Naive thymus-derived CD8-positive, alpha-beta T cell (primary cell): ENCODE measurements around the gene TRIM24. TPM values are rescaled to one million over a fixed set of nuclear protein-coding genes. Genes with fewer than 3 reads are reported as not detected.
"Not testable (repeated sequence)": the region's sequence is repeated elsewhere in the genome, so short reads cannot be mapped to it uniquely, and the experiment has no call there.

Experiments used
- ATAC-seq, 2 donors: fragments of 150-1000 bp; cut with Tn5 transposase in 1 of 2; sonication (Bioruptor Pico), chemical (Tn5 transposase) in 1 of 2; 1 replicate in 1 of 2; 2 replicates in 1 of 2; pipeline ENCODE4 v1.10.0; 2021; ENCODE audit warnings: mild to moderate bottlenecking in 2 of 2, moderate library complexity in 2 of 2
- POLR2A ChIA-PET: fragments of 350-600 bp; sonication (Branson Sonifier 250); formaldehyde crosslinking; loops from one replicate; lab custom pipeline; 2021; ENCODE audit warnings: antibody characterized with exemption; lab: Charles Lee
- DNase-seq, 10 donors: peaks; one replicate each; pipeline versions ENCODE4 v3.0.0 to v3.0.0-alpha.2; 2020 to 2022
- H3K27ac Mint-ChIP-seq, 10 donors: one replicate each; pipeline ENCODE4 v1.8.0; 2020 to 2022; ENCODE audit warnings: mild to moderate bottlenecking in 10 of 10, mixed read lengths in 10 of 10, moderate library complexity in 4 of 10, inconsistent platforms in 1 of 10
- H3K27me3 Mint-ChIP-seq, 5 donors: one replicate each; pipeline ENCODE4 v1.8.0; 2021 to 2022; ENCODE audit warnings: mixed read lengths in 5 of 5
- H3K36me3 Mint-ChIP-seq, 3 donors: one replicate each; pipeline ENCODE4 v1.8.0; 2020 to 2022; ENCODE audit warnings: mixed read lengths in 3 of 3, mild to moderate bottlenecking in 2 of 3, inconsistent platforms in 1 of 3
- H3K4me1 Mint-ChIP-seq, 4 donors: one replicate each; pipeline ENCODE4 v1.8.0; 2021 to 2022; ENCODE audit warnings: mixed read lengths in 4 of 4
- H3K4me3 Mint-ChIP-seq, 10 donors: one replicate each; pipeline ENCODE4 v1.8.0; 2020 to 2022; ENCODE audit warnings: mild to moderate bottlenecking in 10 of 10, mixed read lengths in 10 of 10, moderate library complexity in 6 of 10, inconsistent platforms in 1 of 10
- H3K9me3 Mint-ChIP-seq, 9 donors: one replicate each; pipeline ENCODE4 v1.8.0; 2020 to 2022; ENCODE audit warnings: mixed read lengths in 9 of 9, mild to moderate bottlenecking in 3 of 9, inconsistent platforms in 1 of 9, moderate library complexity in 1 of 9
- polyA plus RNA-seq, 3 donors: library from polyadenylated mRNA; unstranded; fragments of 300-500 nt; fragmentation: Illumina TruSeq; gene quantifications; one replicate each; pipeline ENCODE4 v1.2.3, GENCODE V29; 2021
- total RNA-seq, 8 experiments: library from RNA in 2 of 8; stranded (reverse) in 2 of 8; gene quantifications; one replicate each; pipeline ENCODE4 v1.2.3 and lab custom pipeline; 2021 to 2026

TRIM24 gene
- total and polyA plus RNA-seq, 5 experiments from 2014 or later = 5.8 to 24.0 (median 12.2) TPM

DNA sequence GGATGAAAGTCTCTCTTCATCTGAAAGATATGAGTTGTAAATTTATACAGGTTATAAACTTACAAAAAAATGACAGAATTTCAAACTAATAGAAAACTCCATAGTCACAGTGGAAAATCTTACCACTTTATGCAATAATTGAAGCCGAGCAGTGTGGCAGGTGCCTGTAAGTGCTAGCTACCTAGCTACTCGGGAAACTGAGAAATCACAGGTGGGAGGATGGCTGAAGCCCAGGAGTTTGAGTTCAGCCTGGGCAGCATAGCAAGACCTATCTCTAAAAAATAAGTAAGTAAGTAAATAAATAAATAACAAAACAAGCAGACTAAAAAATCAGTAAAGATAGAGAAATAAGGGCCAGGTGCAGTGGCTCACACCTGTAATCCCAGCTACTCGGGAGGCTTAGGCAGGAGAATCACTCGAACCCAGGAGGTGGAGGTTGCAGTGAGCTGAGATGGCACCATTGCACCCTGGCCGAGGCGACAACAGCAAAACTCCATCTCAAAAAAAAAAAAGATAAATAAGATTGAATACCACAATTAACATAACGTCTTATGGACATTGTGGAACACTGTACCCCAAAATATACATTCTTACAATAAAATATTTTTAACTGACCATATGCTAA lies 61.9 kb downstream of the TRIM24 start:
- Mint-ChIP-seq H3K27ac (peak overlapping the region in 1 of 10 donors; percentile 71), H3K4me1 (peaks cover 0 to 2% (median 0%) of the 10 kb centered on the region in 4 donors), H3K4me3 (no peak overlapping the region), H3K9me3 (peaks cover 0 to 48% (median 16%) of the 10 kb centered on the region in 9 donors), H3K36me3 (peaks cover 53 to 81% (median 81%) of the 10 kb centered on the region in 3 donors), H3K27me3 (no peaks in the 10 kb centered on the region)
- ATAC-seq (no peak), DNase-seq (no peak)
- POLR2A ChIA-PET = no interaction called here

DNA sequence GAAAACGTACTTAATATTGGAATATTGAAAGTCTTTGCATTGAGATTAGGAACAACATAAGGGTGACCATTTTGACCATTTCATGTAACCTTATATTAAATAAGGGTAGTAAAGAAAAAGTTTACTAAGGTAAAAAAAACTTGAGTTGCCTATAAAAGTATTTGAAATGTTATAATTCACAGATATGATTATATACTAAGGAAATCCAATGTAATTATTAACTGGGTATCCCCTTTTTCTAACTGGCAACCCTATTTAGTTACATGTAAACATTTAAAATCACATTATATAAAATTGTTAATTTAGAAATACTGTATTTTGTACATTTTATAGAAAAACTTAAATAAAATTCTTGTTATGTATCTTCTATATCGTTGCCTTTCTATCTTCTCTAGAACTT lies 64.2 kb downstream of the TRIM24 start:
- Mint-ChIP-seq H3K27me3 (no peaks in the 10 kb centered on the region), H3K4me3 (no peak overlapping the region), H3K36me3 (peaks cover 65 to 87% (median 82%) of the 10 kb centered on the region in 3 donors), H3K27ac (no peak overlapping the region), H3K9me3 (peaks cover 7 to 69% (median 19%) of the 10 kb centered on the region in 9 donors), H3K4me1 (no peaks in the 10 kb centered on the region)
- POLR2A ChIA-PET = no interaction called here
- DNase-seq (no peak), ATAC-seq (no peak)

GRCh38 chr7:138525757-138526156 lies 65.7 kb downstream of the TRIM24 start:
- no peak overlapping the region for H3K27ac Mint-ChIP-seq
- H3K4me3 Mint-ChIP-seq = no peak overlapping the region
- POLR2A ChIA-PET = no interaction called here
- peaks cover 69 to 86% (median 80%) of the 10 kb centered on the region in 3 donors for H3K36me3 Mint-ChIP-seq
- ATAC-seq = no peak
- no peaks in the 10 kb centered on the region for H3K4me1 Mint-ChIP-seq
- peaks cover 7 to 77% (median 23%) of the 10 kb centered on the region in 9 donors for H3K9me3 Mint-ChIP-seq
- DNase-seq = no peak
- no peaks in the 10 kb centered on the region for H3K27me3 Mint-ChIP-seq

DNA sequence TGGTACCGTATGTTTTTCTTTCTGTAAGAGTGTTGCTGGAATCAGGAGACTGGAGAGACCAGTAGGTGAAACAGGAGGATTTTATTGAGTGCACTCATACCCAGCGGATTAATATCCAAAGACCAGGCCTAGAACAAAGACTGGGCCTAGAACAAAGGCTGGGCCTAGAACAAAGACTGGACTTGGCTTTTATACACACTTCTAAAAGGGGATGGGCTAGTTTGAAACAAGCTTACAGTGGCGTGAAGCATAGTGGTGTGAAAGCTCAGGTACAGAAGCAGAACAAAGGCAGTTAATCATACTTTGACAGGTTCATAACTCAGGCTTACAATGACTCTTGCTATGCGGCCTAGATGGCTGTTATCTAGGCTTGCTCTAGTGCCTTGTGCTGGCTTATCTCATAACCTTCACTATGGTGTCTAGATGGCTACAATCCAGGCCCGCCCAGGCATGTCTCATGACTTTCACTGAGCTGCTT lies 67.7 kb downstream of the TRIM24 start:
- POLR2A ChIA-PET = no interaction called here
- peaks cover 53 to 81% (median 74%) of the 10 kb centered on the region in 3 donors for H3K36me3 Mint-ChIP-seq
- ATAC-seq = no peak
- peak in 1 of 10 donors; percentile 0 for DNase-seq
- H3K4me3 Mint-ChIP-seq = no peak overlapping the region
- peaks cover 0 to 2% (median under 1%) of the 10 kb centered on the region in 4 donors for H3K4me1 Mint-ChIP-seq
- peaks cover 7 to 67% (median 23%) of the 10 kb centered on the region in 9 donors for H3K9me3 Mint-ChIP-seq
- peak overlapping the region in 1 of 10 donors; percentile 25 for H3K27ac Mint-ChIP-seq
- H3K27me3 Mint-ChIP-seq = no peaks in the 10 kb centered on the region

- H3K9me3 Mint-ChIP-seq = peaks cover 0 to 22% (median 5%) of the 10 kb centered on the region in 9 donors
- POLR2A ChIA-PET, H3K4me3 Mint-ChIP-seq, H3K27me3 Mint-ChIP-seq, H3K27ac Mint-ChIP-seq, ATAC-seq, DNase-seq: not testable (repeated sequence)
- peaks cover 39 to 90% (median 83%) of the 10 kb centered on the region in 3 donors for H3K36me3 Mint-ChIP-seq
- peaks cover 5 to 22% (median 15%) of the 10 kb centered on the region in 4 donors for H3K4me1 Mint-ChIP-seq
These were observed 76.8 kb downstream of the TRIM24 start for GRCh38 chr7:138536833-138537232.

DNA sequence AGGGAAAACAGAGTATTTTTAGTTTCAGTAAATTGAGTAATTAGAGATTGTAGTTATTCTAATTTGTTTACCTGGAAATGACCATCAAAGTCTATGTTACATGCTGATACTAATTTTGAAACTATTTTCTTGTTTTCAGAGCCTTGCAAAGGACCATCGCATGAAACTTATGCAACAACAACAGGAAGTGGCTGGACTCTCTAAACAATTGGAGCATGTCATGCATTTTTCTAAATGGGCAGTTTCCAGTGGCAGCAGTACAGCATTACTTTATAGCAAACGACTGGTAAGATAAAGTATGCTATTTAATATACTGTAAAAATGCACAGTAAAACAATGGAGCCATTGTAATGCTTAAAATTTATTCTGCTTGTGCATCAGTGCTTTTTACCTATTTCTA lies 78.5 kb downstream of the TRIM24 start:
- no peak for DNase-seq
- POLR2A ChIA-PET = no interaction called here
- H3K36me3 Mint-ChIP-seq = peaks cover 44 to 88% (median 80%) of the 10 kb centered on the region in 3 donors
- H3K27ac Mint-ChIP-seq = no peak overlapping the region
- no peaks in the 10 kb centered on the region for H3K27me3 Mint-ChIP-seq
- H3K9me3 Mint-ChIP-seq = peaks cover 0 to 13% (median 4%) of the 10 kb centered on the region in 9 donors
- peaks cover 9 to 21% (median 15%) of the 10 kb centered on the region in 4 donors for H3K4me1 Mint-ChIP-seq
- no peak overlapping the region for H3K4me3 Mint-ChIP-seq
- no peak for ATAC-seq

DNA sequence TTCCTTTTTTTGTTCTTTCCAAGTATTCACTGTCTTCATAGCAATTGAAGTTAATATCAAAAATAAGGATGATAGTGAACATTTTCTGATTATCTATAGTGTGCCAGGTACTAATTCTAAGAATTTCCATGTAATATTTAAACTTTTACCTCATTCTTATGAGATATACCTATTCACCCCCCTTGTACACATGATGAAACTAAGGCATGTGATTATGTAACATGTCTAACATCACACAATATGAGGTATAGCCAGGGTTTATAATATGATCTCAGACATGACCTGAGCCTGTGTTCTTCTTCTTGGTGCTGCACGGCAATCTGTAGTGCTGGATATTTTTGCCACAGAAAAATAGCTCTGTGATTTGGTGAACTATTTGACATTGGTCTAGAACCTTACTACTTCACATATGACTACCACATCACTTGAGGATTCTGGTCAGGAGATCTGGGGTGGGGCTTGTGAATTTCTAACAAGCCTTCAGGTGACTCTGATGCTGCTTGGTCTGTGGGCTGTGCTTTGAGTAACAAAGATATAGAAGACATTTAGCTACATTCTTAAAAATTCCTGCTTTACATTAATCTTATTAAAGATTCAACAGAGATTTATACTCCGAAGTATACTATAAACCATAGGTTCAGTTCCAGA lies 79.1 kb downstream of the TRIM24 start:
- Mint-ChIP-seq H3K4me3 (no peak overlapping the region), H3K27ac (no peak overlapping the region), H3K4me1 (peaks cover 9 to 21% (median 13%) of the 10 kb centered on the region in 4 donors), H3K27me3 (no peaks in the 10 kb centered on the region), H3K36me3 (peaks cover 49 to 89% (median 80%) of the 10 kb centered on the region in 3 donors), H3K9me3 (peaks cover 0 to 8% (median 3%) of the 10 kb centered on the region in 9 donors)
- DNase-seq (no peak), ATAC-seq (no peak)
- POLR2A ChIA-PET = no interaction called here

DNA sequence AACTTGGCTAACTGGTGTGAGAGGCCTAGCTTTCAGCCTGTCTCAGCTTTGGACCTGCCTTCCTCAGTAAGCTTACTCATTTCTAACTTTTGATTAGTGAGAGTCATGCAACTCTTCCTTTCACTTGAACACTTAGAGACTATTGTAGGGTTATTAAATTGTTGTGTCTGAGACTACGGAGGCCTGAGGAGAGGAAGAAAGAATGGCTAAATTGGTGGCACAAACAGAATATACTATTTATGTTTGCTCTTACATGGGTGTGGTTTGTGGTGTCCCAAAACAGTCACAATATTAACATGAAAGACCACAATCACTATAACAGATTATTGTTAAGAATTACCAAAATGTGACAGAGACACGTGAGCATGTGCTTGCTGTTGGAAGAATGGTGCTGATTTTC lies 82.1 kb downstream of the TRIM24 start:
- POLR2A ChIA-PET = no interaction called here

GRCh38 chr7:138543739-138544138 lies 83.7 kb downstream of the TRIM24 start:
- Mint-ChIP-seq H3K9me3 (peaks cover 0 to 19% (median 6%) of the 10 kb centered on the region in 9 donors), H3K27ac (no peak overlapping the region), H3K27me3 (no peaks in the 10 kb centered on the region), H3K36me3 (peaks cover 64 to 86% (median 81%) of the 10 kb centered on the region in 3 donors), H3K4me1 (peaks cover 2 to 12% (median 8%) of the 10 kb centered on the region in 4 donors), H3K4me3 (no peak overlapping the region)
- no peak for DNase-seq
- ATAC-seq = no peak
- POLR2A ChIA-PET = no interaction called here

More for the DNA sequence above, 82.1 kb downstream of the TRIM24 start:
- peaks cover 0 to 19% (median 4%) of the 10 kb centered on the region in 9 donors for H3K9me3 Mint-ChIP-seq
- peak overlapping the region in 2 of 10 donors; percentile 7 to 20 for H3K27ac Mint-ChIP-seq
- H3K4me1 Mint-ChIP-seq = peaks cover 2 to 12% (median 10%) of the 10 kb centered on the region in 4 donors
- no peaks in the 10 kb centered on the region for H3K27me3 Mint-ChIP-seq
- no peak for ATAC-seq
- no peak for DNase-seq
- no peak overlapping the region for H3K4me3 Mint-ChIP-seq
- H3K36me3 Mint-ChIP-seq = peaks cover 68 to 90% (median 84%) of the 10 kb centered on the region in 3 donors

DNA sequence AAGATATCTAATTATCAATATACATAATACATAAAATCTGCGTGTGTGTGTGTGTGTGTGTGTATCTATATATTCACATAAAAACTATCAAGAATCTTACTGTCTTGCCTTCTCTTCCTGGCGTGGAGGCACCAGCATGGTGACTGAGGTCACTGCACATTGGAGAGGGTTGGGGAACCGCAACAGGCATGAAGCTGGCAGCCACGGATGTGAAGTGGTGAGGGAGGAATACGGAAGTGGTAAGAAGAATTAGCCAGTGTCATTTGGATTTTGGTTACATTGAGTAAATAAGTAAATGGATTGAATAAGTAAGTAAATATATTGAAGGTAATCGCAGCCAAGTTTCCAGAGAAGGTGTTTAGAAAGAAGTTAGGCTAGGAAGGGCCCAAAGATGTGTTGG lies 85.1 kb downstream of the TRIM24 start:
- ATAC-seq (no peak), DNase-seq (no peak)
- peaks cover 2 to 12% (median 8%) of the 10 kb centered on the region in 4 donors for H3K4me1 Mint-ChIP-seq
- H3K9me3 Mint-ChIP-seq = peaks cover 0 to 30% (median 9%) of the 10 kb centered on the region in 9 donors
- H3K27me3 Mint-ChIP-seq = no peaks in the 10 kb centered on the region
- POLR2A ChIA-PET = no interaction called here
- peaks cover 69 to 85% (median 81%) of the 10 kb centered on the region in 3 donors for H3K36me3 Mint-ChIP-seq
- H3K27ac Mint-ChIP-seq = peak overlapping the region in 2 of 10 donors; percentile 15 to 55
- no peak overlapping the region for H3K4me3 Mint-ChIP-seq

GRCh38 chr7:138546064-138546619 lies 86.1 kb downstream of the TRIM24 start:
- POLR2A ChIA-PET = no interaction called here
- Mint-ChIP-seq H3K4me3 (no peak overlapping the region), H3K9me3 (peaks cover 0 to 32% (median 11%) of the 10 kb centered on the region in 9 donors), H3K27me3 (no peaks in the 10 kb centered on the region), H3K4me1 (peaks cover 2 to 12% (median 6%) of the 10 kb centered on the region in 4 donors), H3K27ac (no peak overlapping the region), H3K36me3 (peaks cover 72 to 85% (median 79%) of the 10 kb centered on the region in 3 donors)
- no peak for ATAC-seq
- no peak for DNase-seq

GRCh38 chr7:138546829-138547228 lies 86.8 kb downstream of the TRIM24 start:
- ATAC-seq (no peak), DNase-seq (no peak)
- Mint-ChIP-seq H3K9me3 (peaks cover 0 to 33% (median 11%) of the 10 kb centered on the region in 9 donors), H3K27me3 (no peaks in the 10 kb centered on the region), H3K27ac (no peak overlapping the region), H3K36me3 (peaks cover 75 to 86% (median 80%) of the 10 kb centered on the region in 3 donors), H3K4me1 (peaks cover 2 to 12% (median 6%) of the 10 kb centered on the region in 4 donors), H3K4me3 (no peak overlapping the region)
- POLR2A ChIA-PET = no interaction called here
